H1 (cell line): ENCODE results near the gene ABCG1. TPM values are rescaled to one million over a fixed set of nuclear protein-coding genes. Genes with fewer than 3 reads are reported as not detected.

Source experiments
- CTCF ChIA-PET: fragments of 300-600 bp; sonication (Branson Sonifier 250); formaldehyde crosslinking; loops from one replicate; lab custom pipeline; 2021; ENCODE audit not compliant: partially characterized antibody; lab: Charles Lee
- POLR2A ChIA-PET: fragments of 300-600 bp; sonication (Branson Sonifier 250); formaldehyde crosslinking; loops from one replicate; lab custom pipeline; 2021; ENCODE audit warnings: inconsistent platforms; ENCODE audit not compliant: partially characterized antibody; lab: Charles Lee
- DNase-seq, 2 experiments: peaks; one replicate each; pipeline versions ENCODE4 v3.0.0 to v3.0.0-alpha.2; 2010 to 2022; ENCODE audit warnings: low spot score in 2 of 2, low read depth in 1 of 2, mixed read lengths in 1 of 2
- FAIRE-seq: peaks from 2 replicates; lab custom pipeline; 2011; peaks lifted over from hg19 to GRCh38; lab: Jason Lieb, UNC
- H2AFZ ChIP-seq: 2 replicates; pipeline ENCODE4 v1.8.1; 2012; ENCODE audit warnings: low read length, inconsistent platforms
- H2AK5ac ChIP-seq: 2 replicates; pipeline ENCODE4 v1.6.1; 2013; ENCODE audit warnings: low read depth, low read length
- H2BK120ac ChIP-seq: replicated peaks from 2 replicates; pipeline ENCODE3; 2013; ENCODE audit warnings: low read depth, low read length, inconsistent platforms
- H2BK12ac ChIP-seq: 2 replicates; pipeline ENCODE4 v1.6.1; 2013; ENCODE audit warnings: low read depth, low read length
- H2BK15ac ChIP-seq: 2 replicates; pipeline ENCODE4 v1.6.1; 2013; ENCODE audit warnings: low read length
- H2BK20ac ChIP-seq: 2 replicates; pipeline ENCODE4 v1.6.1; 2013; ENCODE audit warnings: low read length
- H2BK5ac ChIP-seq: 2 replicates; pipeline ENCODE4 v1.6.1; 2013; ENCODE audit warnings: low read depth, low read length
- H3K14ac ChIP-seq: 2 replicates; pipeline ENCODE4 v1.6.1; 2013; ENCODE audit warnings: inconsistent platforms; ENCODE audit not compliant: insufficient read length
- H3K18ac ChIP-seq: 2 replicates; pipeline ENCODE4 v1.6.1; 2013; ENCODE audit warnings: low read length; ENCODE audit errors: extremely low read depth
- H3K23ac ChIP-seq: 2 replicates; pipeline ENCODE4 v1.6.1; 2013; ENCODE audit warnings: inconsistent platforms; ENCODE audit not compliant: insufficient read length
- H3K23me2 ChIP-seq: 2 replicates; pipeline ENCODE4 v1.6.1; 2013; ENCODE audit warnings: low read depth, low read length
- H3K27ac ChIP-seq: 2 replicates; pipeline ENCODE4 v1.6.1; 2011; ENCODE audit warnings: low read depth, low read length, inconsistent platforms
- H3K27me3 ChIP-seq, 4 experiments: replicated peaks in 1 of 4; 1 replicate in 1 of 4; 2 replicates in 3 of 4; pipeline versions ENCODE4 v1.6.1 to v1.8.1; 2011 to 2013; ENCODE audit warnings: low read length in 3 of 4, mild to moderate bottlenecking in 3 of 4, inconsistent platforms in 2 of 4, mixed read lengths in 2 of 4, moderate library complexity in 1 of 4; ENCODE audit not compliant: control insufficient read depth in 3 of 4, insufficient read depth in 3 of 4; ENCODE audit errors: extremely low read depth in 1 of 4
- H3K36me3 ChIP-seq, 4 experiments: 2 replicates each; pipeline versions ENCODE4 v1.6.1 to v1.8.1; 2011 to 2013; ENCODE audit warnings: mild to moderate bottlenecking in 4 of 4, low read length in 3 of 4, moderate library complexity in 2 of 4, control low read depth in 1 of 4, inconsistent platforms in 1 of 4; ENCODE audit not compliant: insufficient read depth in 4 of 4, control insufficient read depth in 2 of 4
- H3K4ac ChIP-seq: replicated peaks from 2 replicates; pipeline ENCODE3; 2013; ENCODE audit warnings: low read length, low read depth, mixed read lengths, inconsistent platforms; ENCODE audit not compliant: insufficient read length
- H3K4me1 ChIP-seq, 4 experiments: replicated peaks in 1 of 4; 1 replicate in 1 of 4; 2 replicates in 3 of 4; pipeline versions ENCODE4 v1.6.1 to v1.8.1; 2011 to 2013; ENCODE audit warnings: low read length in 3 of 4, inconsistent platforms in 2 of 4, mixed read lengths in 1 of 4; ENCODE audit not compliant: insufficient read depth in 4 of 4, control insufficient read depth in 3 of 4
- H3K4me2 ChIP-seq, 2 experiments: 2 replicates each; pipeline versions ENCODE4 v1.6.1 to v1.8.1; 2011 to 2013; ENCODE audit warnings: low read depth in 2 of 2, low read length in 2 of 2, control low read depth in 1 of 2, inconsistent platforms in 1 of 2, mild to moderate bottlenecking in 1 of 2; ENCODE audit not compliant: insufficient read depth in 1 of 2
- H3K4me3 ChIP-seq, 4 experiments: fragments of 200-600, 300-600 bp in 1 of 4; sonication (generic), shearing (Covaris generic), sonication (Bioruptor Twin) in 1 of 4; 2 replicates each; pipeline versions ENCODE4 v1.5.1 to v1.8.1; 2011 to 2016; ENCODE audit warnings: low read length in 4 of 4, low read depth in 3 of 4, control low read depth in 2 of 4, inconsistent platforms in 2 of 4, mild to moderate bottlenecking in 2 of 4, mixed read lengths in 1 of 4, moderate library complexity in 1 of 4; ENCODE audit not compliant: insufficient read depth in 2 of 4; ENCODE audit errors: extremely low read depth in 1 of 4
- H3K56ac ChIP-seq: replicated peaks from 2 replicates; pipeline ENCODE3; 2013; ENCODE audit warnings: low read depth, mild to moderate bottlenecking, mixed read lengths, low read length, inconsistent platforms; ENCODE audit not compliant: insufficient read length
- H3K79me1 ChIP-seq: 2 replicates; pipeline ENCODE4 v1.6.1; 2013; ENCODE audit warnings: low read depth, low read length, control low read depth
- H3K79me2 ChIP-seq, 2 experiments: 2 replicates each; pipeline versions ENCODE4 v1.6.1 to v1.8.1; 2012 to 2013; ENCODE audit warnings: low read length in 2 of 2, mild to moderate bottlenecking in 2 of 2, inconsistent platforms in 1 of 2; ENCODE audit not compliant: insufficient read depth in 2 of 2, control insufficient read depth in 1 of 2
- H3K9ac ChIP-seq, 4 experiments: replicated peaks in 1 of 4; 1 replicate in 1 of 4; 2 replicates in 3 of 4; pipeline versions ENCODE4 v1.6.1 to v1.8.1; 2011 to 2013; ENCODE audit warnings: low read depth in 3 of 4, low read length in 3 of 4, control low read depth in 2 of 4, mild to moderate bottlenecking in 2 of 4, moderate library complexity in 2 of 4, inconsistent platforms in 1 of 4; ENCODE audit errors: extremely low read depth in 1 of 4
- H3K9me3 ChIP-seq, 2 experiments: 2 replicates each; pipeline versions ENCODE4 v1.6.1 to v1.8.1; 2012 to 2013; ENCODE audit warnings: mild to moderate bottlenecking in 2 of 2, moderate library complexity in 2 of 2, control low read depth in 1 of 2, inconsistent platforms in 1 of 2, low read depth in 1 of 2, low read length in 1 of 2, mixed read lengths in 1 of 2; ENCODE audit not compliant: insufficient read depth in 2 of 2
- H4K20me1 ChIP-seq, 2 experiments: replicated peaks in 1 of 2; 2 replicates each; pipeline versions ENCODE3 to v1.8.1; 2011 to 2013; ENCODE audit warnings: inconsistent platforms in 2 of 2, low read length in 2 of 2, mild to moderate bottlenecking in 1 of 2; ENCODE audit not compliant: insufficient read depth in 2 of 2, control insufficient read depth in 1 of 2
- H4K5ac ChIP-seq: 2 replicates; pipeline ENCODE4 v1.6.1; 2013; ENCODE audit warnings: low read length, low read depth, mixed read lengths, inconsistent platforms; ENCODE audit not compliant: insufficient read length
- H4K8ac ChIP-seq: 2 replicates; pipeline ENCODE4 v1.8.0; 2013; ENCODE audit warnings: mild to moderate bottlenecking, moderate library complexity, low read length, inconsistent platforms; ENCODE audit not compliant: insufficient read depth; ENCODE audit errors: extremely low read depth
- H4K91ac ChIP-seq: replicated peaks from 2 replicates; pipeline ENCODE3; 2013; ENCODE audit warnings: low read length, mixed read lengths, inconsistent platforms; ENCODE audit not compliant: insufficient read length
- BCL11A ChIP-seq, 2 experiments: IDR thresholded peaks; one replicate each; pipeline ENCODE4 v1.6.1; 2011; ENCODE audit warnings: low read depth in 2 of 2, low read length in 2 of 2, mild to moderate bottlenecking in 2 of 2
- CEBPB ChIP-seq: IDR thresholded peaks from 2 replicates; pipeline ENCODE4 v1.6.1; 2012; ENCODE audit warnings: low read depth, low read length
- CHD1 ChIP-seq: IDR thresholded peaks from 2 replicates; pipeline ENCODE4 v1.6.1; 2012; ENCODE audit warnings: low read depth, low read length, improper control_type of control experiment
- EP300 ChIP-seq, 2 experiments: IDR thresholded peaks; 1 replicate in 1 of 2; 2 replicates in 1 of 2; pipeline ENCODE4 v1.6.1; 2011 to 2012; ENCODE audit warnings: low read depth in 2 of 2, low read length in 2 of 2, mild to moderate bottlenecking in 2 of 2, borderline replicate concordance in 1 of 2, inconsistent platforms in 1 of 2, moderate library complexity in 1 of 2
- JUN ChIP-seq: IDR thresholded peaks from 2 replicates; pipeline ENCODE4 v1.6.1; 2011; ENCODE audit warnings: low read depth, mild to moderate bottlenecking, improper control_type of control experiment, low read length
- MAFK ChIP-seq: IDR thresholded peaks from 2 replicates; pipeline ENCODE4 v1.6.1; 2012; ENCODE audit warnings: low read depth, mild to moderate bottlenecking, improper control_type of control experiment, low read length
- RBBP5 ChIP-seq: IDR thresholded peaks from 2 replicates; pipeline ENCODE4 v1.7.1; 2012; ENCODE audit warnings: low read depth, mild to moderate bottlenecking, inconsistent platforms, low read length, moderate library complexity, borderline replicate concordance
- SP1 ChIP-seq: IDR thresholded peaks from 2 replicates; pipeline ENCODE4 v1.6.1; 2011; ENCODE audit warnings: low read depth, low read length
- SUZ12 ChIP-seq: fragments of 200-600 bp; sonication (generic); IDR thresholded peaks from 2 replicates; pipeline ENCODE4 v1.6.1; 2012; ENCODE audit warnings: mild to moderate bottlenecking, inconsistent platforms, low read length, moderate library complexity, mixed read lengths
- TAF7 ChIP-seq: optimal IDR thresholded peaks from 2 replicates; pipeline ENCODE3; 2011; ENCODE audit warnings: low read depth, mild to moderate bottlenecking, inconsistent platforms, low read length, moderate library complexity, borderline replicate concordance
- TCF12 ChIP-seq: IDR thresholded peaks from 2 replicates; pipeline ENCODE4 v1.6.1; 2011; ENCODE audit warnings: low read depth, mild to moderate bottlenecking, low read length
- ZNF274 ChIP-seq: IDR thresholded peaks from 2 replicates; pipeline ENCODE4 v1.7.0; 2012; ENCODE audit warnings: low read length, borderline replicate concordance; ENCODE audit errors: extremely low read depth
- WGBS, 2 experiments: shearing (Covaris generic) in 1 of 2; methylation state at CpG; one replicate each; pipeline versions ENCODE4 v1.1.6 to v1.1.7; 2013 to 2015; ENCODE audit warnings: low lambda C conversion rate in 2 of 2, mixed read lengths in 2 of 2, inconsistent platforms in 1 of 2, low coverage in 1 of 2, missing lambda C conversion rate in 1 of 2; ENCODE audit not compliant: insufficient replicate concordance in 2 of 2, insufficient coverage in 1 of 2, insufficient read length in 1 of 2; ENCODE audit errors: extremely low coverage in 1 of 2, missing lambda C conversion rate in 1 of 2; 5-methylcytosine and 5-hydroxymethylcytosine counted together
- polyA plus RNA-seq, 7 experiments: library from polyadenylated mRNA; depleted of rRNA in 3 of 7; stranded (reverse) in 5 of 7; unstranded in 2 of 7; fragments of >200 nt in 5 of 7; fragments of 200-250 nt in 2 of 7; gene quantifications; 1 replicate in 5 of 7; 2 replicates in 1 of 7; 4 replicates in 1 of 7; pipeline versions ENCODE4 v1.2.1 to v1.2.3, GENCODE V29; 2011 to 2013; ENCODE audit warnings: missing spikeins in 2 of 7, mixed read lengths in 2 of 7
- total RNA-seq: library from RNA; stranded (reverse); fragmentation: NEBNext Ultra II Directional; extraction: Animal tissue kit (Norgen Biotek cat#: 25700); gene quantifications from 2 replicates; pipeline ENCODE4 v1.2.1, GENCODE V29; 2021

Gene ABCG1
- total and polyA plus RNA-seq, 2 of the 8 experiments (the other 6 are each of a cell fraction or from before 2014, with no cell fraction given) = 2.1 to 4.0 TPM

DNA sequence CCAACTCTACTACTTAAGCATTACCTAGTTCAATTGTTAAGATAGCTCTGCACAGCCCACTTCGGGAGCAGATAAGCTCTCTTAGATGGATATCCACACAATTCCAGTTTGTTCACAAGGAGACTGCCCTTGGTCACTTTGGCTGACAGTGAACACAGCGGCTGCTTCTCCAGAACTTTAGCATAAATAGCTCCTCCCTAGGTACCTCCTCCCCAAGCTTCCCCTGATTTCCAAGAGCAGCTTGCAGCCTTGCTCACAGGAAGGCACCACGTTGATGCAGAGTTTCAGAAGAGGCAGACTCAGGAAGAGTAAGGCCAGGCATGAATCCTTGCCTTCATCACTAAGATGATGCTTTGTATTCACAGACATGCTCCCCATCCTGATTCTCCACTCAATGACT is 71.6 kb downstream of the ABCG1 start:
- Histone ChIP-seq H4K8ac (no peak overlapping the region), H3K23ac (no peak overlapping the region), H3K23me2 (peaks cover 16% of the 10 kb centered on the region; the same call in 1 of the 2 replicates), H3K18ac (no peak overlapping the region), H2BK12ac (no peak overlapping the region), H2BK20ac (no peak overlapping the region), H3K56ac (no peak overlapping the region), H3K4me1 (no peaks in the 10 kb centered on the region; a peak in 1 of 7 replicates), H3K27ac (no peak overlapping the region), H3K14ac (no peak overlapping the region), H3K36me3 (no peaks in the 10 kb centered on the region; a peak in 1 of 8 replicates), H3K9ac (no peak overlapping the region), H3K79me1 (peaks cover 8% of the 10 kb centered on the region), H4K91ac (no peak overlapping the region), H3K4ac (no peak overlapping the region), H3K9me3 (peaks cover 0 to 5% of the 10 kb centered on the region in 2 experiments; a peak in 2 of 4 replicates), H2BK15ac (no peak overlapping the region), H3K27me3 (no peaks in the 10 kb centered on the region; a peak in 1 of 7 replicates), H4K20me1 (peaks cover 0 to 11% of the 10 kb centered on the region in 2 experiments), H2AK5ac (no peak overlapping the region), H4K5ac (no peak overlapping the region), H2BK5ac (no peak overlapping the region), H3K79me2 (no peaks in the 10 kb centered on the region), H2BK120ac (no peak overlapping the region), H3K4me3 (no peak overlapping the region), H2AFZ (no peak overlapping the region), H3K4me2 (no peak overlapping the region)
- DNase-seq = no peak
- ChIA-PET POLR2A (interaction anchor here (0.6 to 1.2 kb wide), 2 partner anchors 20 to 412 kb away, joined by 3 to 4 read pairs; no protein-coding TSS in a partner anchor), CTCF (interaction anchor here (0.7 to 2.1 kb wide), 5 partner anchors 20 to 144 kb away, joined by 3 to 13 read pairs (median 4); no protein-coding TSS in a partner anchor)
- WGBS, 2 experiments = 78% methylated on average over 3 of the region's 3 CpGs; no CpG with 5 or more reads in 1 of the 2 experiments
- FAIRE-seq = no peak
- no peak for TF ChIP-seq BCL11A (IDR thresholded peaks at IDR 0.05; ENCODE audit: low read depth in 2 of 2, low read length in 2 of 2)
- no peak for TF ChIP-seq SUZ12
- no peak for TF ChIP-seq ZNF274
- TF ChIP-seq EP300 (IDR thresholded peaks at IDR 0.05; ENCODE audit: borderline replicate concordance in 1 of 2, low read depth in 2 of 2, low read length in 2 of 2) = no peak
- no peak for TF ChIP-seq CHD1
- no peak for TF ChIP-seq JUN
- TF ChIP-seq CEBPB = no peak
- TF ChIP-seq TCF12 = no peak
- no peak for TF ChIP-seq MAFK
- TF ChIP-seq SP1 = no peak
- no peak for TF ChIP-seq RBBP5
- no peak for TF ChIP-seq TAF7
